Astrocyte (in vitro differentiated cells and primary cell): ENCODE results near the gene KRT71.

ENCODE experiments used
- EZH2 ChIP-seq: IDR thresholded peaks from 2 replicates; pipeline ENCODE4 v1.6.1; 2012; ENCODE audit warnings: mild to moderate bottlenecking, low read length, inconsistent platforms; ENCODE audit not compliant: insufficient read depth
- TF ChIP-seq, protein P1 (sequence below): IDR thresholded peaks from 2 replicates; pipeline ENCODE4 v1.5.1; 2011; ENCODE audit warnings: low read depth, mild to moderate bottlenecking, inconsistent platforms, low read length, moderate library complexity; ENCODE audit not compliant: insufficient read depth

DNA sequence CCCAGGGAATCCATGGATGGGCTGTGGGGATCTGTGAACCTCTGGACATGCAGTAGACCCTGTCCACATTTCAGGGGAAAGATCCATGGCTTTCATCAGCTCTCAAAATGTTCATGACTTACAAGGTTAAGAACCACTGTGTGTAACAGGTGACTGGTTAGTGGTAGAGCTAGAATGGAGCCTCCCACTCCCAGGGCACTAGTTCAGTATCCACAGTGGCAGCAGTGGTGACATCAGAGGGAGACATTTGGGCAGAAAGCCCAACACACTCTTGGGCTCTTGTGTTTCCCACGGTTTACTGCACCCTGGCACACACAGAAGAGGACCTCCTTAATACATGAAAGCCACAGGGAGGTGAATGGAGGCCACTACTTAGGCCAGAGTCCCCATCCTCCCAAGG is 11.6 kb upstream of the KRT71 start:
- TF ChIP-seq, protein P1, sequence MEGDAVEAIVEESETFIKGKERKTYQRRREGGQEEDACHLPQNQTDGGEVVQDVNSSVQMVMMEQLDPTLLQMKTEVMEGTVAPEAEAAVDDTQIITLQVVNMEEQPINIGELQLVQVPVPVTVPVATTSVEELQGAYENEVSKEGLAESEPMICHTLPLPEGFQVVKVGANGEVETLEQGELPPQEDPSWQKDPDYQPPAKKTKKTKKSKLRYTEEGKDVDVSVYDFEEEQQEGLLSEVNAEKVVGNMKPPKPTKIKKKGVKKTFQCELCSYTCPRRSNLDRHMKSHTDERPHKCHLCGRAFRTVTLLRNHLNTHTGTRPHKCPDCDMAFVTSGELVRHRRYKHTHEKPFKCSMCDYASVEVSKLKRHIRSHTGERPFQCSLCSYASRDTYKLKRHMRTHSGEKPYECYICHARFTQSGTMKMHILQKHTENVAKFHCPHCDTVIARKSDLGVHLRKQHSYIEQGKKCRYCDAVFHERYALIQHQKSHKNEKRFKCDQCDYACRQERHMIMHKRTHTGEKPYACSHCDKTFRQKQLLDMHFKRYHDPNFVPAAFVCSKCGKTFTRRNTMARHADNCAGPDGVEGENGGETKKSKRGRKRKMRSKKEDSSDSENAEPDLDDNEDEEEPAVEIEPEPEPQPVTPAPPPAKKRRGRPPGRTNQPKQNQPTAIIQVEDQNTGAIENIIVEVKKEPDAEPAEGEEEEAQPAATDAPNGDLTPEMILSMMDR: no peak
- no peak for TF ChIP-seq EZH2
